ENCODE results near the gene INTS1.

INTS1 gene

DNA sequence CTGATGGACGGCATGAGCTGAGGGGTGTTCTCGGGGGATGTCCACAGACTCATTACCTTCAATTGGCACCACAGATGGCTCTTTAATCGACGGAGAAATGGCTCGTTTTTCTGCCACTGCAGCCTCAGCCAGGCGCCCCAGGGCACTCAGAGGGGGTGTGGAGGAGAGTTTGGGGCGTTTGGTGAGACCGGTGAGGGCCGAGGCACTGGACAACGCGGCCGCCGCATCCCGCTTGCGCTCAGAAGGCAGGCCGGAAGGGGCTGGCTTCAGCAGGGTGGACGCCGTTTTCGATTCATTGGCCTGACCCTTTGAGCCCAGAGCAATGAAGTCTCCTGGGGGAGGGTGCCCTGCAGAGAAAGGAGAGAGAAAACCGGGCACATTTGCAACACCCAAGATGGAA lies 1.3 kb downstream of the INTS1 start:
- DNase-seq, result no peak

DNA sequence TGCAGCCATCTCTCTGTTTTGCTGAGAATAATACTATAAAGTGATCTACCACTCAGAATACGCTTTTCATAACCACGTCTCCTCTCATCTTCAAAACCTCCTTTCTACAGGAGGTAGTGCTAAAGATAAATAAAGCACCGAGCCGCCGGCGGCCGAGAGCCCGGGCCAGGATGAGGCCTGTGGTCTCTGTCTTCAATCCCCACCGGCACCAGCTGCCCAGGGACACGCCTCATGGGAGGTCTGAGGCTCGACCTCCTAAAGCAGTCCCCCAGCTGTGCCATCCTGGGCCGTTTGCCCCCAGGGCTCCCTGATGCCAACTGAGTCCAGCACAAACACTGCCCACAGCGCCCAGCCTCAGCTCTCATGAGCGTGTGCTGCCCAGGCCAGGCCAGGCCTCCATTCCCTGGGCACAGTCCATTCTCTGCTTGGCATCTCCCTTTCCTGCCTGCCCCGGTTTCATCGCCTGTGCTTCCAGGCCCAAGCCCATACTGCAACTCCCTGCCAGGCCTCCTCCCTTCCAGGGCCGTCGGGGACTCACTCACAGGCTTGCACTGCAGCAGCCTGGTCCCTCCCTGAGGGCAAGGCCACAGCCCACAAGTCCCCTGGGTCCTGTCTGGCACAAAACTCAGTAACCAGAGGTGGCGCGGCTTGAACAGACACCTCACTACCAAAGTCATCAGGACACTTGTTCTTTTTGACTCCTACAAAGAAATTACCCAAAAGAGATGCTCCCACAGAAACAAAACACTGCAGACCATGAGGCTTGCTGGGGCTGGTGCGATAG lies 2.5 kb downstream of the INTS1 start:
- DNase-seq, result no peak

DNA sequence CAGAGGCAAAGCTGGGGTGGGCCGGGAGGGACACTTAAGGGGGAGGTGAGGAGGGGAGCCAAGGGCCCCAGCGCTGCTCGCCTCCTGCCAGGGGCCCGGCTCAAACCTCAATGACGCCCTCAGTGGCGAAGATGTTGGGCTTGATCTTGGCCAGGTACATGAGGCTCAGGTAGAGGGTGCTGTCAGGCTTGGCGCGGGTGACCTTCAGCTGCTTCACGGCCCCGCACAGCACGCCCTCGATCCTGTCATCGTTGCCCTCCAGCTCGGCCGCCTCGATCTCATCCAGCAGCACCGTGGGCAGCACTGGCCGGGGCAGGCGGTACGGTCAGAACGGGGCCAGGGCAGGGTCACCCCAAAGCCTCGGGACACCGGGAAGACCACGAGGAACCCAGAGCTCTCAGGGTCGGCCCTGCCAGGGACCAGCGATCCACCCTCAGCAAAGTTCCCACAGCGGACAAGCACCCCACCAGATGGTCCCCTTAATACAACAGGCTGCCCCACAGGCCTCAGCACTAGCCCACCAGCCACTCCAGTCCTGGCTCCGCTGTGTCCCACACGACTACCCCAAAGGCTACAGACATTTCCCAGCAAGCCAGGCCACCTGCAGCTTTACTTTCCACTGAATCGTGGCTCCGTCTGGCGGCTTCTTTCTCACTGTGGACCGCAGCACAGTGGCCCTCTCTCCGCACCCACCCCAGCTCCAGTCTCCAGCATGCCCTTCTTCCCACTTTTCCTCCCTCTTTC lies 4.0 kb downstream of the INTS1 start:
- no peak for DNase-seq

GRCh38 chr7:1499367-1500029 lies 4.7 kb downstream of the INTS1 start:
- no peak for DNase-seq

DNA sequence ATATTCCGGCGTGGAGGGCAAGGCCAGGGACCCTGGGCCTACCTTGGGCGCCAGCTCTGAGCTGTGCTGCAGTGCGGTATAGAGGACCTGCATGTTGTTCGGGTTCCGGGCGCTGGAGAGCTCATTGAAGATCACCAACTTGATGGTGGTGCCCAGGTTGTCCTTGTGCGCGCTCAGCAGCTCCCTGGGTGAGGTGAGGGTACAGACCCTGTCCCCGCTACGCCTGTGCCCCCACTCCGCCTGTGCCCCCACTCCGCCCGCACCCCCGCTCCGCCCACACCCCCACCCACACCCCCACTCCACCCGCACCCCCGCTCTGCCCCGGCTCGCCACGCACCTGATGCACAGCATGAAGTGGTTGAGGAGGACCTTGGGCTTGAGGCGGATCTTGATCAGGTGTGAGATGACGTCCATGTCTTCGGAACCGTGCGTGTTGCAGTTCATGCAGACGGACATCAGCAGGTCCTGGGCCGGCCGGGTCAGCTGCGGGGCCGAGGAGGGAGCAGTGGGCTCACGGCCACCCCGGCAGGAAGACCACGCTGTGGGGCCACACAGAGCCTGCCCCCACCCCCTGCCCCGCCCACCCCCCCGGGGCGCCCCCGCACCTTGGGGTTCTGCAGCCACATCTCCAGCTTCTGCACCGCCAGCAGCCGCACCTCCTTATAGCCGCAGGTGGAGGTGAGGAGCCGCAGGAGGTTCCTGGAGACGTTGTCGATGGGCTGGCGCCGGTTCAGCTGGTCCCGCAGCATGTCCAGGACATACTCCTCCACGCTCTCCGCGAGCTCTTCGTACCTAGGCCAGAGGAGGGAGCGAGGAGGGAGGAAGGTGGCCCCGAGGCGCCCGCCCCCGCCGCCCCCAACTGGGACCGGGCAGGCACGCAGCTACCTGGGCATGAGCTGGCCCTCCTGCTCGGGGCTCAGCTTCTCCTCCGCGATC lies 5.6 kb downstream of the INTS1 start:
- DNase-seq, result no peak

GRCh38 chr7:1497293-1497927 lies 6.8 kb downstream of the INTS1 start:
- DNase-seq, result no peak

- no peak for DNase-seq
These were observed 7.5 kb downstream of the INTS1 start for GRCh38 chr7:1496531-1497292.

DNA sequence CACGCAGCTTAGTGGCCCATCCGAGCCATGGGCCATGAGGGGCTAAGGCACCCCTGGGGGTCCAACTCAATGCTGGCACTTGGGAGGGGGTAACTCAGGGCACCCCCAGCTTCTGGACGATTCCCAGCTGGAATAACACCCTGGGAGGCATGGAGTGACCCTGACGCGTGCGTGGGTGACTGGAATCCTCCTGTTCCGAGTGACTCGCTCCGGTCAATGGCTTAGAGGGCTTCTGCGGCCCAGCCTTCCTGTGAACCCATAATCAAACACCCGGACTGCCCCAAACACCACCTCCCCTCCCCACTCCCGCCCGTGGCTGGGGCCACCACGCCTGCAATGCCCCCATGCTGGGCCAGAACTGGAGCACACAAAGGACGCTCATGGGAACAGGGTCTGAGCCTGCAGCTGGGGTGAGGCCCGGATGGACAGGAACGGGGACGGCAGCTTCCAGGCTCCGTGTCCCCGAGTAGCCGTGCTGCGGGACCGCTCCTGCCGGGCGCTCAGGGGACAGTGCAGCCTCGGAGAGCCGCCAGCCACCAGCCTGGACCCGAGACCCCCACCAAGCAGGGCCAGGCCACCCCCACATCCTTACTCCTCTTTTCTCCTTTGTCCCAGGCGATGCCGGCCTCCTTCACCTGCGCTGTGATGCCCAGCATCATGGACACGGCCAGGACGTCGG lies 8.5 kb downstream of the INTS1 start:
- DNase-seq, result no peak

DNA sequence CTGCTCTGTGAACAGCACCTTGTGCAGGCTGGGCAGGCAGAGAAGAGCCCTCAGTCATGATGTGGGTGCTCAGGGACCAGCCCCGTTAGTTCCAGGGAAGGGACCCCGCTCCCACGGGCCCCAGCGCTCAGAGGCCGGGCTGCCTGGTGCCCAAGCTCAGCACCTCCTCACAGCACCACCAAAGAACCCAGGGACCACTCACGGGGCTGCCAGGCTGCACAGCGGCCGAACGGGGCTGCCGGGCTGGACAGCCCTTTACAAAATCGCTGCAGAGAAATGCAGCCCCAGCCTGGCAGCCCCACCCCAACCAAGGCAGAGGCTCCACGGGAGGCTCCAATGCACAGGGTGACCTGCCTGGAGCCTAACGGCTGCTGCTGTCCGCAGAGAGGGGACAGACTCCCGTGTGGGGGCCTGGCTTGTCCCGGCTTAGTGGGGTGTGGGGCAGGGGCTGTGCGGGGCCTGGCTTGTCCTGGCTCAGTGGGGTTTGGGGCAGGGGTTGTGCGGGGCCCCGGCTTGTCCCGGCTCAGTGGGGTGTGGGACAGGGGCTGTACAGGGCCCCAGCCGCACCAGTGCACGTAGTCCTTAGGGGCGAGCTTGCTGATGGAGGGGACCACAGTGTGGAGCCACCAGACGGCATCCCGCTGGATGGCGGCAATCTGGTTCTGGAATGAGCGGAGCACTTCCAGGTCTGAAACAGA lies 9.2 kb downstream of the INTS1 start:
- no peak for DNase-seq

DNA sequence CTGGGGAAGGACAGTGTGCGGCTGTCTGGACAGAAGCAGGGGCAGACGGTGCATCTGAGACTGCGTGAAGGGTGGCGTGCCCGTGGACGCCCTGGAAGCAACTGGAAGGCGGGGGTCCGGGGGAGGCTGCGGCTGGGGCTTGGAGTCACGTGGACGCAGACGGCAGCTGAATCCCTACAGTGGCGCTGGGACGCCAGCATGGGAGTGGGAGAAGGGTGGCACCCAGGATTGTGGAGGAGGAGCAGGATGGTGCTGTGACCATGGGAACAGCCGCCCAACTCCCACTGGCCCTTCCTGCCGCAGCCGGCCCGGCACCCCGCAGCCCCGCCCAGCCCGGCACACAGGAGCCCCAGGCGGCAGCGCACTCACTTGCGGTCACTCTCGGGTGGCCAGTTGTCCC lies 9.7 kb downstream of the INTS1 start:
- no peak for DNase-seq

GRCh38 chr7:1493571-1493970 lies 10.6 kb downstream of the INTS1 start:
- no peak for DNase-seq

GRCh38 chr7:1493129-1493528 lies 11.1 kb downstream of the INTS1 start:
- no peak for DNase-seq

- no peak for DNase-seq
These were observed 11.5 kb downstream of the INTS1 start for GRCh38 chr7:1492640-1493039.

DNA sequence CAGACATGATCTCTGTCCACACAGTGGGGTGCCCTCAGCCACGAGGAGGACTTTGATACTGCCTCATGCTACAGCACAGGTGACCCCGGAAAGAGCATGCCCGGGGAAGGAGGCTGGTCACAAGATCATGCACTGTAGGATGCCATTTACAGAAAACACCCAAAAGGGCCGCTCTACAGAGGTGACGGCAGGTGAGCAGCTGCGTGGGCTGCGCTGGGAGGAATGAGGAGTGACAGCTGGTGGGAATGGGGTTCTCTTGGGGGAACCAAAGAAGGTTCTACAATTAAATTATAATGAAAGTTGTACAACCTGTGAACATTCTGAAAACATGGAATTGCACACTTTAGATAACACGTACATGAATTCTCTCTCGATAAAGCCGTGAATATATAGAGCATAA lies 12.0 kb downstream of the INTS1 start:
- no peak for DNase-seq

- no peak for DNase-seq
These were observed 13.4 kb downstream of the INTS1 start for GRCh38 chr7:1490837-1491236.

DNA sequence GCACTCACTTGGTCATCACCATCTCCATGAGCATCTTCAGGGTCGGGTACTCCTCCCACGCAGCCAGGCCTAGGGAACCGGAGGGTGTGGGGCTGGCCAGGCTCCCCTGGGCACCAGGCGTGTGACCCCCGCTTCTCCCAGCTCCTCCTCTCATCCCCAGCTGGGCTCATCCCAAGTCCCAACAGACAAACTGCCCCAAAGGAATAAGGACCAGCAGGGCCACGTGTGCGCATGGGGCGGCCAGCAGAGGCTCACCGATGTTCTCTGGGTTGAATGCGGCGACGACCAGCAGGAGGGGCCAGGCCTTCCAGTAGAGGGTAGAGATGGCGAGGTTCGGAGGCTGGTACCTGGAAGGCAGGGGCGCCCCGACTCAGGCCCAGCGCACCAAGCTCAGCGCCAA lies 14.9 kb downstream of the INTS1 start:
- no peak for DNase-seq

DNA sequence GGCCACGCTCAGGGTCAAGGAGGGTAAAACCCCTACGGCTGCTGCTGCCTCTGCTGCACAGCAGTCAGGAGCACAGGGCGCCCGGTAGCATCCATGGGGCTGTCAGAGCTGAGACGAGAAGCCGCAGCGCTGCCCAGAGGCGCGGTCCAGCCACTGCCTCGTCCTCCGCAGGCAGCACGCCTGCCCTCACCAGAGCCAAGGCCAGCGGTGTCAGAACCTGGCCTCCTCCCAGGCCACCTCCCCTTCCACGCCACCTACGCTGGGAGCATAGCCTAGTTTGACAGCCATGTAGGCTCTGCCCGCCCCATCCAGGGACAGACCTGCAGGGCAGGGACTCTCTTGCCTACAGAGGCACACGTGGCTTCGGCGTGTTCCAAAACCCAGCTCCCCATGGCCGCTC lies 16.2 kb downstream of the INTS1 start:
- DNase-seq, result no peak

GRCh38 chr7:1487466-1487865 lies 16.7 kb downstream of the INTS1 start:
- no peak for DNase-seq

DNA sequence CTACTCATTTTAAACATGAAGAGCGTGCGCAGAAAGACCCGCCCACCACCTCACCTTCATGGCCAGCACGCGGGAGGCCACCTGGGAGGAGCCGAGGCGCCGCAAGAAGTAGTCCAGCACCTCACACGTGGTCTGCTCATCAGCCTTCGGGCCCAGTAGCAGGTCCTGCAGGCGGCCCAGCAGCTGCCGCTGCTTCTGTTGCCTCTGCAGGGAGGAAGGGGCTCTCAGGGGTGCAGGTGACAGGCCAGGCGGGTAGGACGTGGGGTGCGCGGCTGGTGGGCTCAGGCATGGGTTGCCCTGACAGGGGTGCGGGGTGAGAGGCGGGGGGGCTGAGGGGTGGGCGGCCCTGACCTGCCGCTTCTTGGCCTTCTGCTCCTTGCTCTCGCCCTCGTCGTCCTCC lies 17.6 kb downstream of the INTS1 start:
- DNase-seq, result no peak

DNA sequence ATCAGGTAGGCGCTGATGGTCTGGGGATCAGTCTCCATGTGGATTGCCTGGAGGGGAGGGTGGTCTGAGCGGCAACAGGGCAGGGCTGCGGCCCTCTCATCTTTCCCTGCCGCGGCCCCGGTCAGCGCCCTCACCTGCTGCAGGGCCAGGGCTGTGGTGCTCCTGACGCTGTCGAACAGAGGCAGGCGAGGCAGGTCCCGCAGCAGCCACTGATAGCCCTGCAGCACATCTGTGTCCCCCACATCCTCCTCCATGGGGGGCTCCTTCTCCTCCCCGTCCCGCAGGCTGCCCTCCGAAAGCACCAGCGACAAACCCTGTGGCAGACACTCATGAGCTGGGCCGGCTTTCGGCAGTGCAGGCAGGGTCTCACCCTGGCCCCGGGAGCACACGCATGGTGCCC lies 19.0 kb downstream of the INTS1 start:
- no peak for DNase-seq
